Astrocyte of the hippocampus (primary cell): ENCODE results near the gene GATM.

Source experiments
- DNase-seq: peaks from one replicate; pipeline ENCODE4 v3.0.0; 2011; ENCODE audit warnings: low read depth, low spot score

Gene GATM, protein sequence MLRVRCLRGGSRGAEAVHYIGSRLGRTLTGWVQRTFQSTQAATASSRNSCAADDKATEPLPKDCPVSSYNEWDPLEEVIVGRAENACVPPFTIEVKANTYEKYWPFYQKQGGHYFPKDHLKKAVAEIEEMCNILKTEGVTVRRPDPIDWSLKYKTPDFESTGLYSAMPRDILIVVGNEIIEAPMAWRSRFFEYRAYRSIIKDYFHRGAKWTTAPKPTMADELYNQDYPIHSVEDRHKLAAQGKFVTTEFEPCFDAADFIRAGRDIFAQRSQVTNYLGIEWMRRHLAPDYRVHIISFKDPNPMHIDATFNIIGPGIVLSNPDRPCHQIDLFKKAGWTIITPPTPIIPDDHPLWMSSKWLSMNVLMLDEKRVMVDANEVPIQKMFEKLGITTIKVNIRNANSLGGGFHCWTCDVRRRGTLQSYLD

DNA sequence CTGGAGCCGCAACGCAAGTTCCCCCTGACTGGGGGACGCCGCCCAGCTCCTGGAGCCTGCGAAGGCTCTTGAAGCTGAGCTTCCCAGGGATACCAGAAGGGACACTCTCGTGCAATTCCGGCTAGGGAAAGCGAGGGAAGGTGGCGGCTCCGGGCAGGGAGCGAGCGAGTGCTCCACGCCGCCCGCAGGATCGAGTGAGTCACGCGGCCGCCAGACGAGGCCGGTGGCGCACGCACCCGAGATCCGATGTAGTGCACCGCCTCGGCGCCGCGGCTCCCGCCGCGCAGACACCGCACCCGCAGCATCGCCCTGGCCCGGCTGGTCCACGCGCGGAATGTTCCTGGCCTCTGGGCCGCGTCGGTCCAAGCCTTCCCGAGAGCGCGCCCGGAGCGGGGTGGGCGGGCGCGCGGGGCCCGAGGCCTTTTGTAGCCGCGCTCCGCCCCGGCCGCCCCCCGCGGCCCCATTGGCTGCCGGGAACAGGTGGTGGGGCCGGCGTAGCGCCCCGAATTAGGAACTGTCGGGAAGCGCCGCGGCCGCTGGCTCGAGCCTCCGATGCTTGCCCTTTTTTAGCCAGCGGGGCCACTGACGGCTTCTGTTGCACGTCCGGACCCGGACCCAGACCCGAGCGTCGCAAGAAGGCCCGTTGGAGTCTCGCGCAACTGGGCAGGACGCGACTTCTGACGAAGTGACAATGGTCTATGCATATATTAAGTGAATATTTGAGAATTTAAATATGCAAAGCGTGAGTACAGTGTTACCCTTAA lies at the start of gene GATM:
TSS of gene GATM (minus strand) at position 396 of the 764 bp plus-strand sequence. CDS start at position 305, 91 bp downstream.
- DNase-seq: peak; percentile 94

DNA sequence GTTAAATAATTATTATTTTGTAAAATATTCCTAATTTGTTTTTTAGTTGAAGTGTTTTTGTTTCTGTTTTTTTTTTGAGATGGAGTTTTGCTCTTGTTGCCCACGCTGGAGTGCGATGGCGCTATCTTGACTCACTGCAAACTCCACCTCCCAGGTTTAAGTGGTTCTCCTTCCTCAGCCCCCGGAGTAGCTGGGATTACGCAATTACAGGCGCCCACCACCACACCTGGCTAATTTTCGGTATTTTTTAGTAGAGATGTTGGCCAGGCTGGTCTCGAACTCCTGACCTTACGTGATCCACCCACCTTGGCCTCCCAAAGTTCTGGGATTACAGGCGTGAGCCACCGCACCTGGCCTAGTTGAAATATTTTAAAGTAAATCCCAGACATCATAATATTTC lies 48.7 kb upstream of the GATM start:
- DNase-seq: no peak

DNA sequence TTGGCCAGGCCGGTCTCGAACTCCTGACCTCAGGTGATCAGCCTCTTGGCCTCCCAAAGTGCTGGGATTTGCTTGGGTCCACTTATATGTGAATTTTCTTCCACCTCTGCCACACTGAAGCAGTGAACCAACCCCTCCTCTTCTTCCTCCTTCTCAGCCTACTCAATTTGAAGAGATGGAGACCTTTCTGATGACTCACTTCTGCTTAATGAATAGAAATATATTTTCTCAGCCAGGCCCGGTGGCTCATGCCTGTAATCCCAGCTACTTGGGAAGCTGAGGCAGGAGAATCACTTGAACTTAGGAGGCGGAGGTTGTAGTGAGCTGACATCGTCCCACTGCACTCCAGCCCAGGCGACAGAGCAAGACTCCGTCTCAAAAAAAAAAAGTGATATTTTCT lies 46.8 kb upstream of the GATM start:
- DNase-seq: peak; percentile 71

DNA sequence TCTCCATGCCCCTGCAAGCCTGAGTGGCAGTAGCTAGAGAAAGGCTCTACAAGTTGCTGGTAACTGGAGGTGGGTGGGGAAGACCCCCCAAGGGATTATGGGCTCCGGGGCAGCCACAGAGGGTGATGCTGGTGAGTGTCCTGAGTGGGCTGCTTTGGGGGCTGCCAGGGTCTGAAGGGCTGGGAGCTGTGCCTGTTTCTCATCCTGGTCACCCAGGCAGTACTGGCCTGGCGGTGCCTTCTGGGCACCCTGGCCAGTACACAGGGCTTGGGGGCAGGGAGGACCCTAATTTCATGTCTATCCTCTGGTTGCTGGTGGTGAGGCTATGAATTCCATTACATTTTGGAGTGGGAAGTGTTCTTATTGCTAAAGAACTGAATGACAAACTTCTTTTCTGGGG lies 46.1 kb upstream of the GATM start:
- DNase-seq: no peak

DNA sequence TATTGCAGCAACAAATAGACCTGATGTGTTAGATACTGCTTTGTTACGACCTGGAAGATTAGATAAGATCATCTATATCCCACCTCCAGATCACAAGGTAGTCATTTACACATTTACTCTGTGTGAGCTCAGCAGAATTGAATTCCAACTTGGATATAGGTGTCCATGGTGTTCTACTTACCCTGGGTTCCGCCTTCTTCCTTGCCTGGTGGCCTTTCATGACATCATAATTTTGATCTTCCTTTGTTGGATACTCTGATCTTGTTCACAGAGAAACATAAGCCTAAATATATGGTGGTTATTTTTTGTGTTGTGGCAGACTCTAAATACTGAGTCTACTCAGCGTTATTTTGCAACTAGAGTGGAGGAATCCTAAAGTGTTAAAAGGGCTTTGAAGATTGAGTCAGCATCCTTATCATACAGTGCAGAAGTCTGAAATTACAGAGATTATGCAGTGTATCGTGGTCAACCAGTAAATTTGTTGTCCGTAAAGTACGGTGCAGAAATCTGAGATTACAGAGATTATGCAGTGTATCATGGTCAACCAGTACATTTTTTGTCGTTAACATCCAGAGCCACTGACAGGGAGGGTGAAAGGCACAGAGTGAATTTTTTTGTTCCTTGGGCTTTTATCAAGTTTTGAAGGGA lies 39.1 kb upstream of the GATM start:
- DNase-seq: no peak

DNA sequence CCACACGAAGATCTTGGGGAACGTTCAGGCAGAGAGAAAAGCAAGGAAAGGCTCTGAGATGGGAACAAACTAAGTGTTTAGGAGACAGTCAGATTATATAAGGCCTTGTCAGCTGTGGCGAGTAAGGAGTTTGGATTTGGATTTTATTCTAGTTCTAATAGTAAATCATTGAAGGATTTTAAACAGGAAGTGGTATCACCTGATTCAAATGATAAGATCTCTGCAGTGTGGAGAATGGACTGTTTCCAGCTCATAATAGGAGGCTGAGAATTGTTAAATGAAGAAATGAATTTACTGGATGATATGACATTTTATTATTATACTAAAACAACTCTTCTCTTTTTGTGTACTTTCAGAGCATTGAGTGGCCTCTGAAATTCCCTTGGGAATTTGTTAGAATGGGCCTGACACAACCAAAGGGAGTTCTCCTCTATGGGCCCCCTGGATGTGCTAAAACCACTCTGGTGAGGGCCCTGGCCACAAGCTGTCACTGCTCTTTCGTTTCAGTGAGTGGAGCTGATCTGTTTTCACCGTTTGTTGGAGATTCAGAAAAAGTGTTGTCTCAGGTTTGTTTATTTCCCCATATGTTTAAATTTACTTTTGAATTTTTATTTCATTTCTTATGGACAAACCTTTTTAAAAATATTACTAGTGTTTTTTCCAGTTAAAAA lies 36.0 kb upstream of the GATM start:
- DNase-seq: no peak

DNA sequence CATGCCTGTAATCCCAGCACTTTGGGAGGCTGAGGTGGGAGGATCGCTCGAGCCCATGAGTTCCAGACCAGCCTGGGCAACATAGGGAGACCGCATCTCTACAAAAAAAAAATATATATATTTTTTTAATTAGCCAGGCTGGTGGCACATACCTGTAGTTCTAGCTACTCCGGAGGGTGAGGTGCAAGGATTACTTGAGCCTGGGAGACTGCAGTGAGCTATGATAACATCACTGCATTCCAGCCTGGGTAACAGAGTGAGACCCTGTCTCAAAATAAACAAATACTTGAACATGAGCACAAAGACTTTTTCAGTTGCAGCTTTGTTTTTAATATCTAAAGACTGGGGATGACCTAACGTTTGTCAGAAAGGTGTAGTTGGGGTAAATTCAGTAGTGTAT lies 31.3 kb upstream of the GATM start:
- DNase-seq: no peak

DNA sequence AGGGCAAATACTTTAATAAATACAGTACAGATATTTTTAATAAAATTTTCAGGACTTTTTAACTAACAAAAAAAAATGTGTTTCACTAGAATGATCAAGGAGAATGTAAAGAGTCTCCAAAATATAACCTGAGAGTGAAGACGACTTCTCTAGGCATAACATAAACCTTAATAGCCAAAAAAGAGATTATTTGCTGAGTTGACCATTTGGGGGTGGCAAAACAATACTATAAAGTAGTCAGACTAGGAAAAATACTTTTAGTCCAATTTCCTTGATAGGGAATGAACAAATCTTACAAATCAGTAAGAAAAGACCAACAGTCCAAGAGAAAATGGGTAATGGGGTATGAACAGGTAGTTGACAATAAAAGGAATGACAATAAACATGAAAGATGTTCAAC lies 29.4 kb upstream of the GATM start:
- no peak for DNase-seq

DNA sequence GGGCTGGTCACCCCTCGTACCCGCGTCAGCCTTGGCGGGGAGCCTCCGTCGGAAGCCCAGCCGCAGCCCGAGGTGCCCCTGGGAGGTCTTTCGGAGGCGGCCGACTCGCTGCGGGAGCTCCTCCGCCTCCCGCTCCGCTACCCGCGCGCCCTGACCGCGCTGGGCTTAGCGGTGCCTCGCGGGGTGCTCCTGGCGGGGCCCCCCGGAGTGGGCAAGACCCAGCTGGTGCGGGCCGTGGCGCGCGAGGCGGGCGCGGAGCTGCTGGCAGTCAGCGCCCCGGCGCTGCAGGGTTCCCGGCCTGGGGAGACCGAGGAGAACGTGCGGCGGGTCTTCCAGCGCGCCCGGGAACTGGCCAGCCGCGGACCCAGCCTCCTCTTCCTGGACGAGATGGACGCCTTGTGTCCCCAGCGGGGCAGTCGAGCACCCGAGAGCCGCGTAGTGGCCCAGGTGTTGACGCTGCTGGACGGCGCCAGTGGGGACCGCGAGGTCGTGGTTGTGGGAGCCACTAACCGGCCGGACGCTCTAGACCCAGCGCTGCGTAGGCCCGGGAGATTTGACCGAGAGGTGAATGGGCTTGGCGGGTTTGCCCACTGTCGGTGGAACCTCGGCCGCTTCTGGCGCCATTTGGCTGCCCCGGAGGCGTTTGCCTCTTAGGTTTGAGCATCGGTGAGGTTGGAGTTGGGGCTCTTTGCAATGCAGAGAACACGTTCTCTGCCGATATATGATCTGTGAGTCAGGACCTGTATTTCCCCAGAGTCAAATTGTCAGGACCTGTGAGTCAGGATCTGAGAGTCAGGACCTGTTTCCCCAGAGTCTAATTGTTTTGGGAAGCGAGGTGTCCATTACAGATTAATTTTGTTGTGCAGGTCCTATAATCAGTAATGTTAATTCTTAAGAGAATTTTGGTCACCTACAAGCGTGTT lies 24.9 kb upstream of the GATM start:
- DNase-seq: peak; percentile 56

DNA sequence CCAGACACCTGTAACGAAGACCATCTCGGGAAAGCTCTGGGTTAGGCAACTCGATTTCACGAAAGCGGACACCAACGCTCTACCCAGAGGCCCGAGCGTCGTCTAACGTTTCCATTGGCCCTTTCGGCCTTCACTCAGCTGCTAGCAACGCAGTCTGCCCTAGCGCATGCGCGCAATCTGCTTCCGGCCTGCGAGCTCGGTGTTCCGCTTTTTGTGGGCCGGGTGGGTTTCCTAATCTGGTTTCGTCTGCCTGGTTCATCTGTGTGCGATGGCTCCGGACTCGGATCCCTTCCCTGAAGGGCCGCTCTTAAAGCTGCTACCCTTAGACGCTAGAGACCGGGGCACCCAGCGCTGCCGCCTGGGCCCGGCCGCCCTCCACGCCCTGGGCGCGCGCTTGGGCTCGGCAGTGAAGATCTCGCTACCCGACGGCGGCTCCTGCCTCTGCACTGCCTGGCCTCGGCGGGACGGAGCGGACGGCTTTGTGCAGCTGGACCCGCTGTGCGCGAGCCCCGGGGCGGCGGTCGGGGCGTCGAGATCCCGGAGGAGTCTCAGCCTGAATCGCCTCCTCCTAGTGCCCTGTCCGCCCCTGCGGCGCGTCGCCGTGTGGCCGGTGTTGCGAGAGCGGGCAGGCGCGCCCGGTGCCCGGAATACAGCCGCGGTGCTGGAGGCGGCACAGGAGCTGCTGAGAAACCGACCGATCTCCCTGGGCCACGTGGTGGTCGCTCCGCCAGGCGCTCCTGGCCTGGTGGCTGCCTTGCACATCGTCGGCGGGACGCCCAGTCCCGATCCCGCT lies 24.0 kb upstream of the GATM start:
- peak; percentile 99 for DNase-seq

DNA sequence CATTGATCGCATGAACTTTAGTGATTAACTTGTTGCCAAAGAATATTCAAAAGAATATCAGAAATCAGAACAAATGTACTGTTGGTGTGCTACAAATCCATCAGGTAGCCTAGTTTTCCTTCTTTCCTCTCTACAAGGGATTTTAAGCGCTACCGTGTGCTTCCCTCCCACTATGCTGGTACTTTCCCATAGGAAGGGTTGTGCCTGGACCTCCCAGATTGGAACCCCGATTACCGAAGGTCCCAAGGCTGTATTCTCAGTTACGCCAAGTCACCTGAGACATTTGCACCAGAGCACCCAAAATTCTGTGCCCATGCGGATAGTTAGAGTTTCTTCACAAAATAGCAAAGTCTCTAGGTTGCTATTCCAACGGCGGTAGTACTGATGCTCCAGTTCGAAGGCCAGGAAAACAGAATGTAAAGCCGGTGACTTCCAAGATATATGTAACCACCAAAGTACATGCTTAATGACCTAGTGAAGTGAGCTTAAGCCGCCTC lies 23.4 kb upstream of the GATM start:
- DNase-seq: no peak

DNA sequence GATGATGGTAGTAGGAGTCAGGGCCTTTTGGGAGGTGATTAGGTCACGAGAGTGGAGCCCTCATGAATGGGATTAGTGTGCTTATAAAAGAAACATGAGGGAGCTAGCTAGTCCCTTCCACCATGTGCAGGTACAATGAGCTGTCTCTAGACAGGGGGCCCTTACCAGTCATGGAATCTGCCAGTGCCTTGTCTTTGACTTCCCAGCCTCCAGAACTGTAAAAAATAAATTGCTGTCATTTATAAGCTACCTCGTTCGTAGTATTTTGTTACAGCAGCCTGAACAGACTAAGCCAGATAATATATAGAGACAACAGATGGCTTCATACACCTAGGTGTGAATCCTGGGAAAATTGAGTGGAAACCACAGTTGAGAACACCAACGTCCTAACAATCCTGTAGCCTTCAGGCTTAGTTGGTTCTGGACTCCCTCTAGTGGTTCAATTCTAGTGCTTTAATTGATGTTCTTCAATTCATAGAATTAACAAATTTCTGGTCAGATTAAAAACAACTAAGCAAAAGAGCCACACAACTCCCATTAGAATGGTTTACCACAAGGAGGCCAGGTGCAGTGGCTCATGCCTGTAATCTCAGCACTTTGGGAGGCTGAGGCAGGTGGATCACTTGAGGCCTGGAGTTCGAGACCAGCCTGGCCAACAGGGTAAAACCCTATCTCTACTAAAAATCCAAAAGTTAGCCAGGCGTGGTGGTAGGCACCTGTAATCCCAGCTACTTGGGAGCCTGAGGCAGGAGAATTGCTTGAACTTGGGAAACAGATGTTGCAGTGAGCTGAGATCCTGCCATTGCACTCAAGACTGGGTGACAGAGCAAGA lies 21.3 kb upstream of the GATM start:
- peak; percentile 71 for DNase-seq

DNA sequence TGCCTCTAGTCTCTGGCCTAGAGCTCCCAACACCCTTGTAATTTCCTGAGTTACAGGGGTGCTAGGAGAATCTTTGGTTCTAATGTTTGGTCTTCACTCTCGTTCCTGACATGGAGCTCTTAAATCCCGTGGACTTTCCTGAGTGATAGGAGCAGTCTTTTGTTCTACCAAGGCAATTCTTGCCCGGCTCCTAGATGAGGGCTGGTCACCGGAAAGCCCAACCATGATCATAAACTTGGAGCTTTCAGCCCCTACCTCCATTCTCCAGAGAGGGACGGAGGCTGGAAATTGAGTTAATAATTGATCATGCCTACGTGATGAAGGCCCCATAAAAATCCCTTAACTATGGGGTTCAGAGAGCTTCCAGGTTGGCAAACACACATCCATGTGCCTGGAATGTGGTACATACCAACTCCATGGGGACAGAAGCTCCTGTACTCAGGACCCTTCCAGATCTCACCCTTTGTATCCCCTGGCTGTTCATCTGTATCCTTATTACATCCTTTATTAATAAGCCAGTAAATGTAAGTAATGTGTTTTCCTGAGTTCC lies 18.8 kb upstream of the GATM start:
- DNase-seq: no peak

DNA sequence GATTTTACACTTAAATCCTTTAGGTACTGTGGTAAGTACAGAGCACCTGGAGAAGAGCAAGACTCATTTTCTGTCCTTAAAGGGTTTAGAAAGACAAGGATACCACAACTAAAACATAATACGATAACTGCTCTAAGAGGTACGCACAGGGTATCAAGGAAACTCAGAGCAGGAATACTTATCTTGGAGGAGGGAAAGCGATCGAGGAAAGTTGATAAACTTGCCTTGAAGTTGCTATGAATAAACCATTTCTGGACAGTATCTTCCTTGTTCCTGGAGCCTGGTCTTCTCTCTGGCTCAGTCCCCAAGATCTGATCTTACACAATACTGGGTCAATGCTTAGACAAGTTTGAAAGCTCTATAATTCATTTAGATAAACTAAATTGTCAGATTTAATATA lies 17.6 kb upstream of the GATM start:
- no peak for DNase-seq

DNA sequence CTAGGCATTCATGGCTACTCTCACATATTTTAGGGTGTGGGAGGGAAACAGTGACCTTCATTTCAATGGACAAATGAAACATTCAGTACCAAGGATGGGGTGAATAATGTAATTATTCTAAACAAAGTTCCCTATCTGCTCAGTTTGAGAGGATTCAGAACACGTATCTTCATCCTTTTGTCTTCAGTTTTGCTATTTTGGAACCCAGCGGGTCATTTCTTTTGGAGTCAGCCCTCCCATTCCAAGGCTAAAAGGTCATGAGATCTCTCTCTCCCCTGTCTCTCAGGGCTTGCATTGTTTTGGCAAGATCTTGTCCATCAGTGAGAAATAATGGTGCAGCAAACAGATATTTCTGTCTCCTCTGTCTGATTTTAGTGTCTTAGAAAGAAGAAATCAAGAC lies 16.3 kb upstream of the GATM start:
- no peak for DNase-seq

DNA sequence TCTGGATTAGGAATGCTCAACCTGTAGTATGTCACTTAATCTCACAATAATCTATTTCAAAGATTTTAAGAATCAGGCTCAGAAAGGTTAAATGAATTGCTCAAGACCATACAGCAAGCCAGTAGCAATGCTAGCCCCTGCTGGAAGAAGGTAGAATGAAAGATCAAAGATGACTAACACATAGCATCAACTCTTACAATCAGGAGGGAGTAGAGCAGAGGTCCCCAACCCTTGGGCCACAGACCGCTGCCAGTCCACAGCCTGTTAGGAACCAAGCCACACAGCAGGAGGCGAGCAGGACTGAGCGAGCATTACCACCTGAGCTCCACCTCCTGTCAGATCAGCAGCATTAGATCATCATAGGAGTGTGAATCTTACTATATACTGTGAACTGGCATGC lies 15.5 kb upstream of the GATM start:
- DNase-seq: peak; percentile 9

DNA sequence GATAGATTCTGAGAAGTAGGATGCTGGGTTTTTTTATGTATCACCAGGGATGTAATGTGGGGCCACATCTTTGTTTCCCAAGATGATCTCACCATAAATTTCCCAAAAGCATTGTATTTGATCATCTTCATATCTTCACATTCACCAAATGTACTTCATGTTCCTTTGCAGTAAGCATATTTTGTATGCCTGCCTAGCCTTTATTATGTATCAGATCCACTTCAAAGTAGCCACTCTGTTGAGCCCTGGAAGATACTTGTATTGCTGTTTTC lies 14.2 kb upstream of the GATM start:
- DNase-seq: no peak

DNA sequence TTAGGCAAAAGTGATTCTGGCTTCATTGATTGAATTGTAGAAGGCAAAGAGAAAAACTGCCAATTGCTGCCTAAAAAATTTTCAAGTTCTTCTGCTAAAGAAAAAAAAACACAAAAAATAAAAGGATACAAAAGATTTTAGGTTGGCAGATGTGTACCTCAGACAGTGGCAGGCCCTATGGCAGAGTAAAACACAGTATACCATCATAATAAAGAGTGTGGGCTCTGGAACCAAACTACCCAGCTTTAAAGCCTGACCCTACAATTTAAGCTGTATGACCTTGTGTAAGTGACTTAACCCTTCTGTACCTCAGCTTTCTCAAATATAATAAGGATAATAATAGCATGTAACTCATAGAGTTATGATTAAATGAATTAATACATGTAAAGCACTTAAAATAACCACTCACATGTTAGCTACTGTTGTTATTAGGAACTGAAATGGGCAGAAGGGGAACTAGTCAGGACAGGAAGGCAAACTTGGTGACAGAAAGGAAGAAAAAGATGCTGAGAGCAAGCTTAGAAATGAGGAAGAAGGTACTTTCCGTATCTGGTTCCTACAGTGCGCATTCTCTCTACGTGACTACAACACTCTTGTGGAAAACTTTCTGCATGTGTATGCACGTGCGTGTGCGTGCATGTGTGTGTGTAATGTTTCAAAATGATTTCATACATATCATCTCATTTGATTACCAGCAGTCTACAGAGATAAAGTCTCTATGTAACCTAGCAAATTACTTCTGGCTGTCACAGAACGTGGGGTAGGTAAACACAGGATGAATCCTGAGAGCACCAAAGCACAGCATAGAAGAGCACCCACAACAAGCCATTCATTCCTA lies 13.6 kb upstream of the GATM start:
- DNase-seq: no peak
